Fibroblast of skin of left biceps (primary cell): ENCODE data around the gene KLHDC7A.
"Not testable (repeated sequence)": the region's sequence is repeated elsewhere in the genome, so short reads cannot be mapped to it uniquely, and the experiment has no call there.

Experiments used
- DNase-seq, 2 experiments: peaks; one replicate each; pipeline ENCODE4 v3.0.0-alpha.2; 2013; ENCODE audit warnings: low read depth in 2 of 2

The KLHDC7A gene

DNA sequence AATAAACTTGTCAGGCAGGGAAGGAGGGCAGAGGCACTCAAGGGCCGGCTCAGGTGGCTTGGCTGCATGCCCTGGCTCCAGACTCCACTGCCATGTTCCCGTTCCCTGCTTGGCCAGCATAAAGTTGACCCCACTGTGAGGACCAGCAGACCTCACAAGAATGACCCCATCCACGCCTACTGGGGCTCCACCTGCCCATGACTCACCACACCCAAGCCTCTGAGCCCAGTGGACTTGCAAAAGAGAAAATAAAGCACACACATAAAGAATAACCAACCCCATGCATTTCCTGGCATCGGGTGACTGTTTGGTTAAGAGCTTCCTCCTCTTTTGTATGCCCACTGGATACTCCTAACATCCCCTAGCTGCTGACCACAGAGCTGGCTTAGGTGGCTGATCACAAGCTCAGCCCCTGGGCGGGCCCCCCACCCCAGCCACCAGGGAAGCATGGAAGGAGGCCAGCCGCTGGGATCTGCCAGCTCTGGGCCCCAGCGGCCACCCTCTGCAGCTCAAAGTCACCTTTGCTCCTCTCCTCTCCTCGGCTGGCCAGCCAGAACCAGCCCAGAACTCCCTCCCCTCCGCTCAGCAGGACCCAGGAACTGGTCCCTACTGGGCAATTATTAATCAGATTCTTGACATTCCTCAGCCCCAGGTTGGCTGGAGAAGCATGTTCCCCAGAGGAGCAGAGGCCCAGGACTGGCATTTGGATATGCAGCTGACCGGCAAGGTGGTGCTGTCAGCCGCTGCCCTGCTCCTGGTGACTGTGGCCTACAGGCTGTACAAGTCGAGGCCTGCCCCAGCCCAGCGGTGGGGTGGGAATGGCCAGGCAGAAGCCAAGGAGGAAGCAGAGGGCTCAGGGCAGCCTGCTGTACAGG, at the start of gene KLHDC7A:
TSS of gene KLHDC7A (plus strand) at position 616 of the 875 bp plus-strand sequence. CDS start at position 668, 52 bp downstream.
- no peak for DNase-seq

DNA sequence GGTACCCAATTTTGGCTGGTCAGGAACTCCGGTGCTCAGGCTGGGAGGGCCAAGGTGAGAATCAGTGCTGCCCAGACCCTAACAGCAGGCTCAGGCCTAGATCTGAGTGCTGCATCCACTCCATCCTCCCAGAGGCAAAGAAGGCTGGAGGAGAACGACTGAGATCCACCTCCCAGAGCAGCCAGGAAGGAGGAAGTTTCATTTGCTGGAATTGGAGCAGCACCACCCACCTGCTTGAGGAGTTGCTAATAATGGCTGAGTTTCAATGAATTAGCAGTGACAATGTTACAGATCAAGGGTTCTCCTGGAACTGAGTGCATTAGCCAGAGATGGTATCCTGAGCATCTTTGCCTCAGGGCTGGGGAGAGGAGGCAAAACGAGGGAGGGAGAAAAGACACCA, 46.7 kb upstream of the KLHDC7A start:
- DNase-seq, result no peak

DNA sequence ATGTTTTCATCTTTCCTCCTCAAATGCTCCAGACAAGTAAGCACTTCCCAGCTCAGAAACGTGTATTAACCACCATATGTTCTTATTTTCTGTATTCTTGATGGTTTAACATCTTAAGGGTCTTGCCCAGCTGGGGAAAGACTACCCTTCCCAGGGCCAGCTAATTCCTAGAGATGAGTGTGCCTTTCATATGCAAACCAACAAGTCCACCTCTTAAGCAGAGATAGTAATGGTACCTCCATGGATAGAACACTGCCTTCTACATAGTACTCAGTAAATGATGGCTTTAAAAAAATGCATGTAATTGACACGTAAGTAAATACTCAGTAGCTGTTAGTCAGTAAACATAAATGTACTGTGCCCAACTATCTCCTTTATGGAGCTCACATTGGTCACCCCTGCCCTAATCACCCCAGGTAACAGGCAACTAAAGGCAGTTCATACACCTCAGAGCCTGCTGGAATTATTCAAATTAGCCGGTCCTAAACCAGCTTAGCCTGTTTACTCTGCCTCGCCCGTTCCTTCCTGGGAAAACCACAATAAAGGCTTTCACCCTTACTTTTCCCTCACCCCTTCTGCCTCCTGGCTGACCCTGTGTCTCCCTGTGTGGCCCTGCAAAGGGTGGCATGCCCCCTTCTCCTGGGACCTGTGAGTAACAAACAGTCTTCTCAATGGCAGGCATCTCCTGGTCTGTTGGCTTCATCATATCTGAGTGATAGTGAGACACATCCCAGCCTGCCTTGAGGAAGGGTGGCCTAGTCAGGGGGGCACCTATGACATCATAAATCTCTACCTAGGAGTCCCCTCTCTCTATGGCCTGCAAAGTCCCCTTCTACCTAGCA, 40.1 kb upstream of the KLHDC7A start:
- DNase-seq, result no peak

DNA sequence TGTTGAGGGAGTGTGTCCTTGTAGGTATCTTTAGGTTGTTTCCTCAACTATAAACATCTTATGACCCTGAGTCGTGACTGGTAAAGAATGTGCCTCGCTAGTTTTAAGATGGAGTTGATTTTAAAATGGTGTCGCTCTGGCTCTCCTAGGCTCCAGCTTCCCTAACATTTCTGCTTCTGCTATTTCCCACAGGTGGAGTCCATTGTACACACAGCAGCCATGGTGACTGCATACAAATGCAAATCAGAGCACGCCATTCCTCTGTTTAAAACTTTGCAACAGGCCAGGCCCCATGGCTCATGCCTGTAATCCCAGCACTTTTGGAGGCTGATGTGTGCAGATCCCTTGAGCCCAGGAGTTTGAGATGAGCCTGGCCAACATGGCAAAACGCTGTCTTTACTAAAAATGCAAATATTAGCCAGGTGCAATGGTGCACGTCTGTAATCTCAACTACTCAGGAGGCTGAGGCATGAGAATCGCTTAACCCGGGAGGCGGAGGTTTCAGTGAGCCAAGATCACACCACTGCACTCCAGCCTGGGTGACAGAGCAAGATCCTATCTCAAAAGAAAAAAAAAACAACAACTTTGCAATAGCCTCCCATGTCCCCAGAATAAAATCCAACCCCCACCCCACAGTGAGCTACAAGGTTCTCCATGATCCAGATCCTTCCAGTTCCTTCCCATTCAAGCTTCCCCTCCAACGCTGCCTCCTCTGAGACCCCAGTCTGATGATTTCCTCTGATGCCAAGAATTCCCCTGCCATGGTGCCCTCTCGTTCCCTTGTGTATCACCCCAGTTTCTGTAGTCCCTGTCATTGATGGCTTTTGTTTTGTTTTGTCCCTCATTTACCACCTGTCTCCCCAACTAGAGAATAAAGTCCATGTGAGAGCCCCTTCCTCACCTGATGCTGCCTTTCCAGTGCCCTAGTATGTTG, 36.9 kb upstream of the KLHDC7A start:
- DNase-seq, result no peak

DNA sequence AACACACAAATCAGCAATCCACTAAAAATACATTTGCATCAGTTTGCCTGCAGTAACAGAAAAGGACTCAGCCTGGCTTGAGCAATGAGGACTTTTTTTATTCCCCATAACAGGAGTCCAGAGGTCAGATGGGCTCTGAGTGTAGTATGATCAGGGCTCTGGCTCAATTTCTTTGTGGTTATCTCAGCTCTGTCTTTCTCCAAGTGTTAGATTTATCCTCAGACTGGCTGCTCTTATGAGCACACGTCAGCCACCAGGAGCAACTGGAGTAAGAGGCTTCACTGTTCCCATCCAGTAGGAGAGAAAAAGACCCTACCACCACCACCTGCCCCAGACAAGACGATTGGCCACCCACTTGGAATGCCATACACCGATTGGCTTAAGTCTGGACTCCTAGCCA, 36.2 kb upstream of the KLHDC7A start:
- no peak for DNase-seq

DNA sequence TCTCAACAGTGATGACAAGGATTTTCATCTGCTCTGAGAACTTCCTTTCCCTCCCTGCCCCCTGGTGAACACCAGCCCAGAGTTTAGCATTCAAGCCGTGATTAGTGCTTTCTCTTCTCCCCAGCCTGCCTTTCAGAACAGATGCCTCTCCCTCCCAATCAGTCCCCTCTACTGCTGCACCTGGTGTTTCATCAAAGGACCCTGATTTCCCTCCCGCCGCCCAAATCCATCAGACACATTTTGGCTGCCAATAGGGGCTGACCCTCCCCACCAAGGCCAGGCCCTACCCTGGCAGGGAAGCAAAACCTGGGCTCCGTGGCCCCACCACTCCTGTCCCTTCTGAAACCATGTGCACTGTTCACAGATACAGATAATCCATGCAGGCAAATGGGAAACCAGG, 34.0 kb upstream of the KLHDC7A start:
- no peak for DNase-seq

DNA sequence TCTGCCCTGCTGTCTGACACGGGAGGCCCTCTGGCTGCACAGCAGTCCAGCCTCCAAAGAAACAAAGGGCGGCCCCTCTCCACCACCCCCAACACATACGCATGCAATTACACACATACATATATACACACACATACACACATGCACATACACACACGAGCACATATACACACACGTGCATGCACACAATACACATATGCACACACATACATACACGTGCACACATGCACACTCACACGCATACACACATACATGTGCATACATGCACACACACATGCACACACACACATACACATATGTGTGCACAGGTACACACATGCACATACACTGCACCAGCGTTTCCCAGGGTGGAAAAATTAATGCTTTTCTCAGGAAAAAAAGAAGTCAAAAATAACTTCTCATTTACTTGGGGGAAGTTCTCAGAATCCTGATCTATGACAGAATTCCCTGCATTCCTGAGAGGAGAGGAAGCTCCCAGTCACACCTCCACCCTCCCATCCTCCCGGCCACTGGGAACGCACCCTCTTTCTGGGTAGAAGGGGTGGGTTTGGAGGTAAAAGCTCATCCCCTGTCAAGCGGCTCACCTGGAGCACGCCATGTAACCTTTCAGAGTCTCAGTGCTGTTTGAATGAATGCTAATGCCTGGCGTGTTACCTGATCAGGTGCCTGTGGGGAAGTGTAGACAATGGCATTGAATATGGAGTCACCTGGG, 33.1 kb upstream of the KLHDC7A start:
- DNase-seq, result no peak

DNA sequence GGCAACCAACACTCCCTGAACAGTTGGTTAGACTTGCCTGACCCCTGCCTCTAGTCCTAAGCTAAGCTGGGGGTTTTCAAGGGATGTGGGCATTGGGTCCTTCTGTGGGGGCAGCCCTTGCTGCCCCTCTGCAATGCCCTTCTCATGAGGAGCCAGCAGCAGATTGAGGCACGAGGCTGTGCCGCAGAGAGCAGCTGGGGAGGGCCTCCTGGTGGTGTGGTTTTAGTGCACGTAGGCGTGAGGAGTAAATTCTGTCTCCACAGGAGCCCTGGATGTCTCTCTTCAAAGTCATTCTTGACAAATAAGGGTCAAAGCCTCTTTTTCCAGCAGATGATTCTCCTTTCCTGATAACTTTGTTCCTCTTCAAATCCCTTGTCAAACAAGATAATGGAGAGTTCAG, 31.8 kb upstream of the KLHDC7A start:
- no peak for DNase-seq

DNA sequence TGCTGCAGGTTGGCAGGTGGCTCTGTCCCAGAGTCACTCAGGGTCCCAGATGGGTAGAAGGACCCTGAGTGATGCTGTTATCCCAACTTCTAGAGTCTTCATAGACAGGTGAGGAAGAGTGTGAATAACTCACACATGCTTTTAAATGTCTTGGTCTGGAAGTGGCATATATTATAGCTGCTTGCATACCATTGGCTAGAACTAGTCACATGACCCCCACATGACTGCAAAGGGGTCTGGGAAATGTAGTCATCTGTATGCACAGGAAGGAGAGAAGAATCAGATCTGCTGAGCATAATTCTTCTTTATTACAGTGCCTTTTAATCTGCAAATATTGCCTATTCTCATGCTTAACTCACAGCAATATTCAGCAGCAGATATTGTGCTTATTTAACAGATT, 28.2 kb upstream of the KLHDC7A start:
- DNase-seq, result no peak

DNA sequence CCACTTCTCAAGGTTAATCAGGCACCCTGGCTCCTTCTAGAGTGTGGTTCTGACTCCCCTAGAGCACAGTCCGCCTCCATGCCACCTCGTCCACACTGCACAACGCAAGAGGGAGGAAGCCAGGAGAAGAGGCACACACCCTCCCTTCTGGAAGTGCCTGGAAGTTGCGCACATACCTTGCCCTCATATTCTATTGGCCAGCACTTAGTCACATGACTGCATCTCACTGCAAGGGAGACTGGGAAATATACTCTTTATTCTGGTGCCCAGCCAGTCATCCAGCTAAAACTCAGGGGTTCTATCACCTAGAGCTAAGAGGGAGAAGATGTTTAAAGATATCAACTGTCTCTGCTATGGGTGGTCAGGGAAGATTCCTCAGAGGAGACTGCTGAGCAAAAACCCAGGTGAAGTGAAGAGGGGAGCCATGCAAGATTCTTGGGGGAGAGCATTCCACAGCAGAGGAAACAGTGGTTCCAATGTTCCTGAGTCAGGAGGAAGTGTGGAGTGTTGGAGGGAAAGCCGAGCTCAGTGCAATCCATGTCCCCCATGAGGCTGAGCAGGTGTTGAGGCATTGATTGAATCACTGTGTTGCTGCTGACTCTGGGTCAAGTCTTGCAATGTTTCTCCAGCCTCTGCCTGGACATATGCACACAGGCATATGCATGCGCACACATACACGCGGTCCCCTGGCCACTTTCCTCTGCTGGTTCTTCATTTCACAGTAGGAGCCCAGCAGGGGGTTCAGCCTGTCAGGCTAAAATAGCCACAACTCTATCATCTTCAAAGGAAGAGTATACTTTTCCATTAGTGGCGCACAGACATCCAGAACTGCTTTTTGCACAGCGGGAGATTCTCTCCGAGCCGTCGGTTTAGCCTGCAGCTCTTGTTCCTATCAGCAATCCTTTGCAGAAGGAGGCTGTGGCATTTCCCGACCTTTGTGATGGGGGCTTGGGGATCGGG, 22.3 kb upstream of the KLHDC7A start:
- DNase-seq, result no peak

DNA sequence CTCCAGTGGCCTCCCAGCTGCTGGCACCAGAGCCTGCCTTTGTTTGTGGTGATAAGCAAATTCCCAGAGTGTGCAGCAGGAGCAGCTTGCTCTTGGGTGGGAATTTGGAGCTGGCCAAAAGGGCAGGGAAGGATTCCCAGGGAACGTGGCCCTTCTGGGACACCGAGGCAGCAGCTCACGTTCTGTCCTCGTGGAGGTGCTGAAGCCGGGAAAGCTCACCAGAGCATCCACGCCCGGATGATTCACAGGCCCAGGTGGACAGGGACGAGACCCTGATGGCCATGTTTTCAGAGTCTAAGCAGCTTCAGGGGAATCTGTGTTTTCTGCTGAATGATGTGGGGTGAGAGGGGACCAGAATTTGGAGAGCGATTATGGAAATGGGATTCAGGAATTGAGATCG, 19.1 kb upstream of the KLHDC7A start:
- no peak for DNase-seq

DNA sequence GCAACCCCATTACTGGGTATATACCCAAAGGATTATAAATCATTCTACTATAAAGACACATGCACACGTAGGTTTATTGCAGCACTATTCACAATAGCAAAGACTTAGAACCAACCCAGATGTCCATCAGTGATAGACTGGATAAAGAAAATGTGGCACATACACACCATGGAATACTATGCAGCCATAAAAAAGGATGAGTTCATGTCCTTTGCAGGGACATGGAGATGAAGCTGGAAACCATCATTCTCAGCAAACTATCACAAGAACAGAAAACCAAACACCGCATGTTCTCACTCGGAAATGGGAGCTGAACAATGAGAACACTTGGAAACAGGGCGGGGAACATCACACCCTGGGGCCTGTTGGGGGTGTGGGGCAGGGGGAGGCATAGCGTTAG, 18.2 kb upstream of the KLHDC7A start:
- not testable (repeated sequence) for DNase-seq

DNA sequence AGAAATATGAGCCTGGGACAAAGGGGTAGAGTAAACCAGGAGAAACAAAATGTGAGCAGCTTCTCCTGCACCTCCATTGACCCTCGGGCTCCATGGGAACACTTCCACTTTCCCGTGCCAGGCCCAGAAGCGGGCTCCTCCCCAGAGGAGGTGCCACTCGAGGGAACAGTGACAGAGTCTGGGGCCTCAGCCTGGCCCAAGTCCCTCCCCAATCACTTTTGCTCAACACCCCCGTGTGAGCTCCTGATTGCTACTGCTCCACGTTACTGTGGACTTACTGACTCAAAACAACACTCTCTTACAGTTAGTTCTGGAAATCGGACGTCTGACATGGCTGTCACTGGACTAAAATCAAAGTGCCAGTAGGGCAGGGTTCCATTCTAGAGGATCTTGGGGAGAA, 17.7 kb upstream of the KLHDC7A start:
- no peak for DNase-seq

DNA sequence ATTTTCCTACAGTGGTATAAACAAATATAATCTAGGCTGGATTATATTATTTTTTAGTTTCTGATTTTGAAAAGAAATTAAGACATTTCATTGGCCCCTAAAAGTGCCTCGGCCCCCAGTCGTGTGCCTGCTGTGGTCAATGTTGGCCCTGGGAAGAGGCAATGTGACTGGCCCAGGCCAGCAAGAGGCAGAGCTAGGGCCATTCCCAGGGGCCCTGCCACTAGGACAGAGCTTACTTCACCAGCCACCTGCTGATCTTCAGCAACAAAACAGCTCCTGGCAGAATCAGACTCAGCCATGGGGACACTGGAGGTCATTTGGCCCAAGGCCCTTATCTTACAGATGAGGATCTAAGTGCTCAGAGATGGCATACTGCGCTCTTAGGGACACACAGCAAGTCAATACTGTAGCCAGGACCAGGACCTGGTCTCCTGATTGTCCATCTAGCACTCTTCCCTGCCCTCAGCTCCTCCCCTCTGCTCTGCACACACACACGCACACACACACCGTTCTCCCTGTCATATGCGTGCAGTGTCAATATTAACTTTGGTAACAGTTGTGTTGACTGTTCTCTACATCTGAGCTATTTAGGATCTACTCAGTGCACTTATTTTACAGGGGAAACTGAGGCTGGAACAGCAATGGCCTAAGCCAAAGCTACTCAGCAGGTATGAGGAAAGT, 16.6 kb upstream of the KLHDC7A start:
- no peak for DNase-seq

DNA sequence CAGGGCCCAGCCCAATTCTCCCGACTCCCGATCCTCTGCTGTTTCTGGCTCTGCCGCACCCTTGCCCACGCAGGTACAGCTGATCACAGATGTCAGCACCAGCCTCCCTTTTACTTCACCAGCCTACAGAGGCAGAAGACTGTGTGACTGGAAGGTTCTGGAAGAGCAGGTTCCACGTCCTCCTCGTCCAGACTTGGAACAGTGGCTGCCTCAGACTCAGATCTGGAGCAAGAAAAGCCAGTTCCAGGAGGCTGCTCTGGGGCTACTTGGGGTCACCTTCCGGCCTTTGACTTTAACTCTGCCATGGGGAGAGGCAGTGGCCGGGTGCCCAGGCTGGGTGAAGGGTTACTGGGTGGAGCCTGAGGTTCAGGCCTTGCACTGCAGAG, 16.1 kb upstream of the KLHDC7A start:
- DNase-seq, result no peak

DNA sequence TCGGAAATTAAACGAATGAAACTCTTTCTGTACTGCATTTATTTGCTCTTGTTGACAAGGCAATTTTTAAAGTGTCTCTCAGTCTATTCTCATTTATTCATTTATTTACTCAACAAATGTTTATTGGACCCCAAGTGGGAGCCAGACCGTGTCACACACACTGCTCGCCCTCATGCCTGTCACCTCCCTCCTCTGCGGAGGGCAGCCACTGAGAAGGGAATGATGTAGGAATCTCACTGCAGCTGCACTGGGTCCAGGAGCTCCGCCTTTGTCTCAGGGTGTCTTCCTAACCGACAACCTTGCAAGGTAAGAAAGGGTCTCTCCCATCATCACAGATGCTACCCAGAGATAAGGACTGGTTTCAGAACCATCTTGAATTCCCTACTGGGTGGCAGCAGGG, 14.1 kb upstream of the KLHDC7A start:
- DNase-seq, result no peak

DNA sequence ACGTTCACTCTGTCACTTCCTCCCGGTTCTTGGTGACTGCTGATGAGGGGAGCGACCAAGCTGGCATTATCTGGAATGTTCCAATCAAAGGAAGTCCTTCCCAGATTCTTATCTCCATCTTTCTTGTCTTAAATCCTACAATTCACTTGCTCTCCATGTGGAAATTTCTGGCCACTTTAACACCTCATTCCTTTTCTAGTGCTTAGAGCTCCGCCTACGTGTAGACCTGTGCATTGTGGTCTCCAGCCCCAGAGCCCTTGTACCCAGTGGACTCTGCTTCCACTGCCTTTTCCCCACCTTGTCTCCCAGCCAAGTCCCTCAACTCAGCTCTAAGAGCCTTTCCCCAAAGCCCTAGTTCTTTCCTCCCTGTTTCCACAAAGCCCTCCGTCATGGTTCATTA, 12.2 kb upstream of the KLHDC7A start:
- no peak for DNase-seq

DNA sequence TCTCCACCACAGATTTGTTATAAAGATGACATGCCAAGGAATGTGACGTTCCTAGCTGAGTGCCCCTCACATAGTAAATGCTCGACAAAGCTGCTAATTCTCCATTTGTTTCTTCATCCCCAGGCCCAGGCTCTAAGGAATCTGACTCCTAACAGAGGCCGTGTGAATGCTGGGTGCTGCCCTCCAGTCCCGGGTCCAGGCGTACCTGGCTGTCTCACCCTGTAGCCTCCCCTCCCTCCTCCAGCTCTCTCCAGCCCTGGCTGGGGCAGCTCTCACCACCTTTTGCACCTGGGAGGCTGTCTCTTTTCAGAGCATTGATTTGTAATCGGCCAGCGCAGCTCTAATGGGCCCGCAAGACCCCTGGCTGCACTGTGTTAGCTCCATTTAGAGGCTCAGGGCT, 11.2 kb upstream of the KLHDC7A start:
- DNase-seq, result no peak

DNA sequence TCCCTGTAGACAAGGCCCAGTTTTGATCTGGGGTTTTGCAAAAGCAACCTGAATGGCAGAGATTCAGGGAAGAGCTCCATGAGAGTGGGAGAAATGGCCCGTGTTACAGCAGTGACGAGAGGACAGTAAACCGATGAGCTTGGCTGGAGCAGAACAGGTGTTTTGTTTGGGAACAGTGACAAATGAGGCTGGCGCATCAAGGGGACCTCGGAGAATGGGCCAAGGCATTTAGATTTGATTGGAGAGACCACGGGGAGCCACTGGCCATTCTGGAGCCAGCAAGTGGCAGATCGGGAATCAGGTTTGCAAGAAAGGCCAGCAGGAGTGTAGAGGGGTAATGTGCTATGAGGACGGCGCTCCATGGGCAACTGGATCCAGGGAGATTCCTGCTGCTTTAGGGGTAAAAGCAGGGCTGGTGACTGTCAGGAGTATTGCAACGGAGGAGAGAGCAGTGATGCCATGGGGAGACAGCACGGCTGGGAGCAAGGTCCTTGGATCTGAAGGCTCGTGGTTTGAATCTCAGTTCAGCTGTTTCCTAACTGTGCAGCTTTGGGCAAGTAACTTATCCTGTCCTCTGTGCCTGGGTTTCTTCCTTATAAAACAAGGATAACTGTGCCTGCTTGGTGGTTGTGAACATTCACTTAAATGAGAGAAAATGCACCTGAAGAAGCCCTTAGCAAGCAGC, 9.9 kb upstream of the KLHDC7A start:
- no peak for DNase-seq
